Endothelial cell of umbilical vein (primary cell): ENCODE data around the gene B3GALNT2. TPM values are rescaled to one million over a fixed set of nuclear protein-coding genes. Genes with fewer than 3 reads are reported as not detected.
A peak's percentile ranks its signal among the peaks of the same experiment; 100 is the strongest.

Source experiments
- BruUV-seq: library from RNA; stranded (reverse); fragments of 400-500 nt; replicated peaks from 2 replicates; lab custom pipeline; 2021; lab: Mats Ljungman, UMichigan
- CTCF ChIA-PET: fragments of 300-600, 350-600 bp; sonication (Branson Sonifier 250); formaldehyde crosslinking; loops from one replicate; lab custom pipeline; 2021; ENCODE audit warnings: antibody characterized with exemption, inconsistent platforms; lab: Charles Lee
- POLR2A ChIA-PET: fragments of 300-600, 350-600 bp; sonication (Branson Sonifier 250); formaldehyde crosslinking; loops from one replicate; lab custom pipeline; 2021; ENCODE audit warnings: antibody characterized with exemption, inconsistent platforms; lab: Charles Lee
- DNase-seq: peaks from one replicate; pipeline ENCODE4 v3.0.0-alpha.2; 2011; ENCODE audit warnings: low read depth, low spot score
- FAIRE-seq: peaks from 2 replicates; lab custom pipeline; 2011; peaks lifted over from hg19 to GRCh38; lab: Jason Lieb, UNC
- H2AFZ ChIP-seq: 2 replicates; pipeline ENCODE4 v1.6.0; 2012; ENCODE audit warnings: low read depth, low read length, control low read depth, inconsistent platforms
- H3K27ac ChIP-seq: 2 replicates; pipeline ENCODE4 v1.5.1; 2011; ENCODE audit warnings: low read depth, mild to moderate bottlenecking, control low read depth, low read length, moderate library complexity; ENCODE audit not compliant: insufficient read depth
- H3K27me3 ChIP-seq, 2 experiments: 2 replicates each; pipeline versions ENCODE4 v1.6.0 to v1.6.1; 2011; ENCODE audit warnings: low read length in 2 of 2, mixed read lengths in 1 of 2; ENCODE audit not compliant: control insufficient read depth in 2 of 2, insufficient read depth in 2 of 2
- H3K36me3 ChIP-seq, 2 experiments: 2 replicates in 1 of 2; 3 replicates in 1 of 2; pipeline ENCODE4 v1.5.1; 2011; ENCODE audit warnings: low read length in 2 of 2, mild to moderate bottlenecking in 1 of 2, moderate library complexity in 1 of 2; ENCODE audit not compliant: control insufficient read depth in 2 of 2, insufficient read depth in 2 of 2; ENCODE audit errors: extremely low read depth in 1 of 2
- H3K4me1 ChIP-seq: 3 replicates; pipeline ENCODE4 v1.5.1; 2011; ENCODE audit warnings: mild to moderate bottlenecking, low read length; ENCODE audit not compliant: control insufficient read depth, insufficient read depth; ENCODE audit errors: extremely low read depth
- H3K4me2 ChIP-seq: 2 replicates; pipeline ENCODE4 v1.6.1; 2011; ENCODE audit warnings: low read length, control low read depth, mixed read lengths; ENCODE audit not compliant: insufficient read depth
- H3K4me3 ChIP-seq, 3 experiments: fragments of 200-600 bp in 1 of 3; sonication (generic), shearing (Covaris generic) in 1 of 3; replicated peaks in 1 of 3; 2 replicates each; pipeline ENCODE4 v1.5.1; 2011 to 2016; ENCODE audit warnings: control low read depth in 3 of 3, low read length in 3 of 3, mild to moderate bottlenecking in 2 of 3, inconsistent platforms in 1 of 3, low read depth in 1 of 3, moderate library complexity in 1 of 3; ENCODE audit not compliant: insufficient read depth in 1 of 3
- H3K79me2 ChIP-seq: 2 replicates; pipeline ENCODE4 v1.6.0; 2012; ENCODE audit warnings: low read length, inconsistent platforms; ENCODE audit not compliant: control insufficient read depth, insufficient read depth
- H3K9ac ChIP-seq: replicated peaks from 2 replicates; pipeline ENCODE3; 2011; ENCODE audit warnings: low read length, control low read depth; ENCODE audit not compliant: insufficient read depth; ENCODE audit errors: extremely low read depth
- H3K9me1 ChIP-seq: replicated peaks from 3 replicates; pipeline ENCODE4 v1.6.0; 2011; ENCODE audit warnings: mild to moderate bottlenecking, low read length; ENCODE audit not compliant: control insufficient read depth, insufficient read depth; ENCODE audit errors: extremely low read depth
- H3K9me3 ChIP-seq: replicated peaks from 2 replicates; pipeline ENCODE4 v1.5.1; 2012; ENCODE audit warnings: low read length, inconsistent platforms; ENCODE audit not compliant: control insufficient read depth, insufficient read depth
- H4K20me1 ChIP-seq: replicated peaks from 2 replicates; pipeline ENCODE3; 2011; ENCODE audit warnings: mild to moderate bottlenecking, low read length; ENCODE audit not compliant: control insufficient read depth, insufficient read depth; ENCODE audit errors: extremely low read depth
- POLR2A ChIP-seq: IDR thresholded peaks from 2 replicates; pipeline ENCODE4 v1.6.1; 2012; ENCODE audit warnings: low read depth, mild to moderate bottlenecking, control low read depth, low read length
- dilution Hi-C: fragments of 300-500 bp; cut with MboI; formaldehyde crosslinking; loops from one replicate; pipeline ENCODE4 v1.15.0; 2019; ENCODE audit warnings: low sequenced_read_pairs; ENCODE audit not compliant: extremely low pct_ligation_motif_present
- intact Hi-C: fragments of 100-400 bp; cut with micrococcal nuclease; formaldehyde crosslinking; loops from one replicate; pipeline ENCODE4 v1.10.0; 2022
- polyA plus RNA-seq, 4 experiments: library from polyadenylated mRNA; depleted of rRNA in 3 of 4; stranded (reverse) in 3 of 4; unstranded in 1 of 4; fragments of >200 nt; gene quantifications; 2 replicates each; pipeline versions ENCODE4 v1.2.1 to v1.2.3, GENCODE V29; 2011 to 2012; ENCODE audit warnings: missing spikeins in 1 of 4
- total RNA-seq: library from RNA; stranded (reverse); gene quantifications from 2 replicates; pipeline ENCODE4 v1.2.3, GENCODE V29; 2021
- TF ChIP-seq, protein P1 (sequence below), 2 donors: IDR thresholded peaks; 1 replicate in 1 of 2; 2 replicates in 1 of 2; pipeline ENCODE4 v1.5.1; 2011; ENCODE audit warnings: low read length in 2 of 2, mild to moderate bottlenecking in 2 of 2, moderate library complexity in 2 of 2, control low read depth in 1 of 2, inconsistent platforms in 1 of 2, low read depth in 1 of 2; ENCODE audit not compliant: insufficient read depth in 1 of 2; ENCODE audit errors: extremely low read depth in 1 of 2

The B3GALNT2 gene
- total and polyA plus RNA-seq, 2 donors (not counting 3 experiments of a cell fraction or from before 2014, with no cell fraction given), result 12.0 to 32.2 TPM

DNA sequence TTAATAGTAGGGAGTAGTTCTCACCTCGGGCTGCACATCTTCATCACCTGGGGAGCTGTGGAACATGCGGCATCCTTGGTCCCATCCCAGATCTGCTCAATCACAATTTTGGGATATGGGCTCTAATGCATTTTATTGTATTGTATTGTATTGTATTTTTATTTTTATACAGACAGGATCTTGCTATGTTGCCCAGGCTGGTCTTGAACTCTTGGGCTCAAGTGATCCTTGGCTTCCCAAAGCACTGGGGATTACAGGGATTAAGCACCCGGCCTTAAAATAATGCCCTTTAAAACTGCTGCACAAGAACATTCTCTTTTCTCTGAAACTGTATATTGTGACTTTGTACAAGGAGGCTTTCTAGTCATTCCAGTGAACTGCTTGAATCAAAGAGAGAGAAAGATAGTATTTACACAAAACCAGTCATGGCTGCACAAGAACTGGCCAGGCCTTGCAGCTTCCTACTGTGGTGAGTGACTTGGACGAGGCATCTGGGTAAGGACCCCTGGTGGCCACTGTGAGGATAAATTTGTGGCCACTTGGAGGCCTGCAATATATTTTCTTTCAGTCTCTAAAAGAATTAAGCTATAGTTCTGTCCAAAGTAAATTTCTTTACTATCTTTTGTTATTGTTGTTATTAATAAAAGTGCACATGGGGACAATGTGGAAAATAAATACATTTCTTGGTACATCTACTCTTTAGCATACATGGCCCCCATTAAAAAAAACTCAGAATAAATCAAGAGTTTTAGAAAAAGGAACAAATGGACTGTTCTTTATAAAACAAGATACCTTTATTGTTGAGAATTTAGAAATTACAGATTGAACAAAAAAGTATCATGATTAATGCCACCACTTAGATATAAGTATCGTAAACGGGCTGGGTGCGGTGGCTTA lies 89.0 kb downstream of the B3GALNT2 start:
- Histone ChIP-seq H3K9me1 (no peaks in the 10 kb centered on the region), H3K4me2 (no peak overlapping the region), H3K27me3 (no peaks in the 10 kb centered on the region), H3K79me2 (no peaks in the 10 kb centered on the region), H3K4me3 (no peak overlapping the region), H3K9ac (no peak overlapping the region), H4K20me1 (no peaks in the 10 kb centered on the region), H3K4me1 (no peaks in the 10 kb centered on the region), H3K9me3 (no peaks in the 10 kb centered on the region), H3K27ac (no peak overlapping the region), H2AFZ (no peak overlapping the region), H3K36me3 (no peaks in the 10 kb centered on the region)
- FAIRE-seq (peak; percentile 46), DNase-seq (peak; percentile 70)
- CTCF ChIA-PET, result interaction anchor here (0.5 to 3.7 kb wide), 61 partner anchors 9 to 929 kb away, joined by 3 to 107 read pairs (median 4); partner anchors contain the start of genes ARID4B, B3GALNT2, GGPS1 and RBM34
- dilution Hi-C loops (no loop called here), intact Hi-C loops (loop anchor here (1.0 kb wide), 3 partner anchors 48 to 928 kb away; partner anchors contain the start of genes ARID4B, GGPS1 and TBCE)
- POLR2A ChIA-PET, result no interaction called here
- TF ChIP-seq, protein P1, sequence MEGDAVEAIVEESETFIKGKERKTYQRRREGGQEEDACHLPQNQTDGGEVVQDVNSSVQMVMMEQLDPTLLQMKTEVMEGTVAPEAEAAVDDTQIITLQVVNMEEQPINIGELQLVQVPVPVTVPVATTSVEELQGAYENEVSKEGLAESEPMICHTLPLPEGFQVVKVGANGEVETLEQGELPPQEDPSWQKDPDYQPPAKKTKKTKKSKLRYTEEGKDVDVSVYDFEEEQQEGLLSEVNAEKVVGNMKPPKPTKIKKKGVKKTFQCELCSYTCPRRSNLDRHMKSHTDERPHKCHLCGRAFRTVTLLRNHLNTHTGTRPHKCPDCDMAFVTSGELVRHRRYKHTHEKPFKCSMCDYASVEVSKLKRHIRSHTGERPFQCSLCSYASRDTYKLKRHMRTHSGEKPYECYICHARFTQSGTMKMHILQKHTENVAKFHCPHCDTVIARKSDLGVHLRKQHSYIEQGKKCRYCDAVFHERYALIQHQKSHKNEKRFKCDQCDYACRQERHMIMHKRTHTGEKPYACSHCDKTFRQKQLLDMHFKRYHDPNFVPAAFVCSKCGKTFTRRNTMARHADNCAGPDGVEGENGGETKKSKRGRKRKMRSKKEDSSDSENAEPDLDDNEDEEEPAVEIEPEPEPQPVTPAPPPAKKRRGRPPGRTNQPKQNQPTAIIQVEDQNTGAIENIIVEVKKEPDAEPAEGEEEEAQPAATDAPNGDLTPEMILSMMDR (IDR thresholded peaks at IDR 0.05; ENCODE audit: extremely low read depth in 1 of 2, insufficient read depth in 1 of 2, low read depth in 1 of 2, low read length in 2 of 2), result peak; percentile 71 to 80
- no peak for TF ChIP-seq POLR2A
- no TSS peak for BruUV-seq
